ENCODE results near the gene NFATC2. TPM values are rescaled to one million over a fixed set of nuclear protein-coding genes. Genes with fewer than 3 reads are reported as not detected.

NFATC2 gene
- total and polyA plus RNA-seq, 2 of the 4 experiments (the other 2 are of a cell fraction): 0.18 to 0.38 TPM

DNA sequence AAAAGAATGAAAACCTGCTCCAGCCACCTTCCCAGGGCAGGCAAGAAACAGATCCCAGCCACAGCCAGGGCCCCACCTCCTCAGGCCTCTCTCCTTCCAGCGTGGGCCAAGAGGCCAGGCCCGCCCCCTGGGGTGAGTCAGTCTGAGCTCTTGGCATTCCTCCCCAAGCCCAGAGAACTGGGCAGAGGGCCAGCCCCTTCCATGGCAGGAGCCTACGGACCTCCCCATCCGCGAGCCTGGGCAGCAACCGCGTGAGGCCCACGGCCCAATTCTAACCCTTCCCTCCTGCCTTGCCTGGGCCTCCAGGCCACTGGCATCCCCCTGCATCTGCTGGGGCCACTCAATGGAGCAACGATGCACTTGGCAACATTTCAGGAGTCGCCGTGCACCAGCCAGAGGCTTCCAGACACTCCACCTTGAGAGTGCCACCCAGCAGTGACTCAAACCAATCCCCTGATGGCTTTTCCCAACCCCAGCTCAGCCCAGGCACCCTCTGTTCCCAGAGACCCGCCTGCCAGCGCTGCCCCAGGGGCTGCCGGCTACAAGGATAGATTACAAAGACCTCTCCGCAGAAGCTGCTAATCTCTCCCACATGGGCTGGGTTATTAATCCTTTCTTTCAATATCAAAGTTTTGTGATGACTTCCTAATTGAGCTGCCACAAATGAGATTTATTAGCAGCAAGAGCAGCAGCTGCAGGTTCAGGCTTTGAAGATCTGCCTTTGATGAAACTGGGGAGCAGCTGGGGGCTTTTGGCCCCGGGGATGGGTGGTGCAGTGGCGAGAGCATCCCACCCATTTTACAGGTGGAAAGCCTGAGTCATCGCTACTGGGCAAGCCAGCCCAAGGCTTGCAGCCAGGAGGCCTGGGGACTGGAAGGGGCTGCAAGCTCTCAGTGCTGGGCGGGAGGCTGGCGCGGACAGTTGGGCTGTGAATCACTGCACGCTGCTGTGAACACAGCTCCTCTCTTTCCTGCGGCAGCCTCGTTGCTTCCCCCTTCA lies 85.7 kb downstream of the NFATC2 start (continued):
- TF ChIP-seq, protein P1, sequence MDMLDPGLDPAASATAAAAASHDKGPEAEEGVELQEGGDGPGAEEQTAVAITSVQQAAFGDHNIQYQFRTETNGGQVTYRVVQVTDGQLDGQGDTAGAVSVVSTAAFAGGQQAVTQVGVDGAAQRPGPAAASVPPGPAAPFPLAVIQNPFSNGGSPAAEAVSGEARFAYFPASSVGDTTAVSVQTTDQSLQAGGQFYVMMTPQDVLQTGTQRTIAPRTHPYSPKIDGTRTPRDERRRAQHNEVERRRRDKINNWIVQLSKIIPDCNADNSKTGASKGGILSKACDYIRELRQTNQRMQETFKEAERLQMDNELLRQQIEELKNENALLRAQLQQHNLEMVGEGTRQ (IDR thresholded peaks at IDR 0.05; ENCODE audit: low read depth, low read length): 0 out of 2 replicates have a peak, but pooled peaks have one; percentile 4
- peak; percentile 69 for TF ChIP-seq FOS (IDR thresholded peaks at IDR 0.05; ENCODE audit: low read depth, low read length)
- no peak for TF ChIP-seq POLR2A (IDR thresholded peaks at IDR 0.05; ENCODE audit: low read depth, low read length)

DNA sequence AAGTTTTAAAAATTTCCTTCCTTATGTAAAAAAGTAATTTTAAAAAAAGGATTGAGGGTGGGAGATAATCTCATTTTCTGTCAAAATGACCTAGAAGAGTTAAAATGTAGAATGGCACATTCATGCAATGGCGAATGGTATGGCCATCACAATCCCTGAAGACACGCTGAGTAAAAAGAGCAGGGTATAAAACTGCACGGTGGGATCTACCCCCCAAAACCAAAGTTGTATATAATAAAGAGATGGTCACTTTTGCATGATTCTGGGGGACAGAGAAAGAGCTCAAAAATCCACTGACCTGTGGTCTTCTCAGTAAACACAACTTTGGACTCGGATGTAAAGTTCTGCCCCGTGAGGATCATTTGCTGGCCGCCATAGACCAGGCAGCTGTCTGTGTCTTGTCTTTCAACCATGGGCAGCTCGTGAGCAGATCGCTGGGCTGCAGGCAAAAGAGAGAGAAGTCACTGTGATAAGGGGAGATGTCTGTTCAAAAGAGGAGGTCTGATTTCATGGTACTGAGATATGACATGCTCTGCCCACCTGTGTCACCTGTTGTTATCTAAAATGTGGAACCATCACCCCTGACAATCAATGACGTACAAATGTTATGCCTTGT lies 88.2 kb downstream of the NFATC2 start:
- Histone ChIP-seq H3K4ac (ENCODE audit: low read depth, low read length) (no peak overlapping the region), H3K9me1 (ENCODE audit: insufficient read depth, low read length) (no peaks in the 10 kb centered on the region), H3K36me3 (ENCODE audit: control insufficient read depth, insufficient read depth, low read length) (no peaks in the 10 kb centered on the region; the same call in 1 of the 2 replicates), H3K9me3 (ENCODE audit: control insufficient read depth, insufficient read depth, low read length) (no peaks in the 10 kb centered on the region; the same call in 1 of the 2 replicates), H2BK20ac (ENCODE audit: low read depth, low read length) (no peak overlapping the region), H2BK15ac (ENCODE audit: low read depth, low read length) (no peak overlapping the region), H3K9ac (ENCODE audit: low read depth, low read length) (no peak overlapping the region), H4K20me1 (ENCODE audit: insufficient read depth, low read length) (no peaks in the 10 kb centered on the region), H3K27me3 (ENCODE audit: control insufficient read depth, insufficient read depth, low read length) (no peaks in the 10 kb centered on the region), H3K56ac (ENCODE audit: extremely low read depth, insufficient read depth, low read length) (no peak overlapping the region), H3K23ac (ENCODE audit: low read depth, low read length) (no peak overlapping the region), H4K5ac (ENCODE audit: low read depth, low read length) (no peak overlapping the region), H3K4me1 (ENCODE audit: control insufficient read depth, insufficient read depth, low read length) (peaks cover 11% of the 10 kb centered on the region), H4K91ac (ENCODE audit: insufficient read depth, low read depth, low read length) (no peak overlapping the region), H3K79me1 (ENCODE audit: low read depth in 1 of 2, low read length in 2 of 2) (no peaks in the 10 kb centered on the region), H3K18ac (ENCODE audit: low read depth, low read length) (no peak overlapping the region), H3K27ac (ENCODE audit: insufficient read depth, low read length) (no peak overlapping the region), H2AFZ (replicated peaks; ENCODE audit: low read length, poor library complexity) (no peak overlapping the region), H3K4me3 (ENCODE audit: insufficient read depth, low read depth, low read length) (no peak overlapping the region), H4K8ac (ENCODE audit: low read depth in 2 of 2, low read length in 2 of 2) (no peak overlapping the region), H2AK5ac (ENCODE audit: low read depth, low read length) (no peak overlapping the region), H2BK5ac (ENCODE audit: low read depth, low read length, poor library complexity, severe bottlenecking) (no peak overlapping the region), H2AK9ac (replicated peaks; ENCODE audit: low read depth, low read length, poor library complexity) (no peak overlapping the region), H2BK120ac (ENCODE audit: low read depth, low read length) (no peak overlapping the region), H3K14ac (replicated peaks; ENCODE audit: low read depth, low read length) (no peak overlapping the region), H3K4me2 (ENCODE audit: low read depth, low read length) (no peak overlapping the region)
- intact Hi-C loops (cut with micrococcal nuclease) (no loop called here), dilution Hi-C loops (cut with HindIII; ENCODE audit: low sequenced_read_pairs, unreplicated experiment) (no loop called here), in situ Hi-C loops (cut with MboI; ENCODE audit: low sequenced_read_pairs) (no loop called here)
- BruUV-seq (replicated peaks): no TSS peak
- ATAC-seq (ENCODE audit: low read depth): no peak
- 94% methylated on average over 3 of the region's 9 CpGs; no CpG with 5 or more reads in 1 of the 2 experiments for WGBS, 2 experiments (ENCODE audit: extremely low coverage in 2 of 2, insufficient read length in 1 of 2)
- TF ChIP-seq NFE2L2 (IDR thresholded peaks at IDR 0.05; ENCODE audit: low read depth, low read length): no peak
- TF ChIP-seq BHLHE40 (IDR thresholded peaks at IDR 0.05; ENCODE audit: low read depth, low read length): no peak
- TF ChIP-seq, protein P2, sequence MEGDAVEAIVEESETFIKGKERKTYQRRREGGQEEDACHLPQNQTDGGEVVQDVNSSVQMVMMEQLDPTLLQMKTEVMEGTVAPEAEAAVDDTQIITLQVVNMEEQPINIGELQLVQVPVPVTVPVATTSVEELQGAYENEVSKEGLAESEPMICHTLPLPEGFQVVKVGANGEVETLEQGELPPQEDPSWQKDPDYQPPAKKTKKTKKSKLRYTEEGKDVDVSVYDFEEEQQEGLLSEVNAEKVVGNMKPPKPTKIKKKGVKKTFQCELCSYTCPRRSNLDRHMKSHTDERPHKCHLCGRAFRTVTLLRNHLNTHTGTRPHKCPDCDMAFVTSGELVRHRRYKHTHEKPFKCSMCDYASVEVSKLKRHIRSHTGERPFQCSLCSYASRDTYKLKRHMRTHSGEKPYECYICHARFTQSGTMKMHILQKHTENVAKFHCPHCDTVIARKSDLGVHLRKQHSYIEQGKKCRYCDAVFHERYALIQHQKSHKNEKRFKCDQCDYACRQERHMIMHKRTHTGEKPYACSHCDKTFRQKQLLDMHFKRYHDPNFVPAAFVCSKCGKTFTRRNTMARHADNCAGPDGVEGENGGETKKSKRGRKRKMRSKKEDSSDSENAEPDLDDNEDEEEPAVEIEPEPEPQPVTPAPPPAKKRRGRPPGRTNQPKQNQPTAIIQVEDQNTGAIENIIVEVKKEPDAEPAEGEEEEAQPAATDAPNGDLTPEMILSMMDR (conservative IDR thresholded peaks at IDR 0.05; ENCODE audit: low read depth, low read length): no peak
- TF ChIP-seq POLR2A (IDR thresholded peaks at IDR 0.05; ENCODE audit: low read depth, low read length): no peak
- no peak for TF ChIP-seq RFX5 (IDR thresholded peaks at IDR 0.05; ENCODE audit: low read depth, low read length)
- TF ChIP-seq SMC3 (IDR thresholded peaks at IDR 0.05; ENCODE audit: low read depth, low read length): no peak
- ChIA-PET CTCF (no interaction called here), POLR2A (ENCODE audit: unreplicated experiment) (no interaction called here)
- DNase-seq: no peak

All from IMR-90 (cell line).